SK-N-SH (cell line): ENCODE results near the gene TMUB1. TPM values are rescaled to one million over a fixed set of nuclear protein-coding genes. Genes with fewer than 3 reads are reported as not detected.

Experiments
- CTCF ChIA-PET: fragments of 300-600, 350-600 bp; formaldehyde crosslinking; extraction: SDS; loops from one replicate; lab custom pipeline; 2021; lab: Yijun Ruan, JAX
- POLR2A ChIA-PET: fragments of 350-600 bp; sonication (Branson Sonifier 250); formaldehyde crosslinking; extraction: SDS; loops from one replicate; lab custom pipeline; 2020; ENCODE audit warnings: antibody characterized with exemption, inconsistent platforms; lab: Yijun Ruan, JAX
- DNase-seq: peaks from one replicate; pipeline ENCODE4 v3.0.0; 2012
- H2AFZ ChIP-seq: fragments of 200-600 bp; sonication (generic); 2 replicates; pipeline ENCODE4 v1.8.1; 2016; ENCODE audit warnings: antibody characterized with exemption, mild to moderate bottlenecking, low read depth
- H3F3A ChIP-seq: fragments of 200-600 bp; sonication (generic); replicated peaks from 2 replicates; pipeline ENCODE3; 2016; ENCODE audit warnings: antibody characterized with exemption, mild to moderate bottlenecking; ENCODE audit not compliant: insufficient read depth
- H3K27ac ChIP-seq, 2 experiments: fragments of 200-500 bp in 1 of 2; fragments of 200-600 bp in 1 of 2; sonication (Bioruptor generic) in 1 of 2; sonication (generic), shearing (Covaris generic) in 1 of 2; 2 replicates each; pipeline versions ENCODE4 v1.5.1 to v1.6.1; 2014 to 2016; ENCODE audit warnings: low read depth in 2 of 2, inconsistent platforms in 1 of 2, low read length in 1 of 2, mild to moderate bottlenecking in 1 of 2, mixed read lengths in 1 of 2
- H3K27me3 ChIP-seq: fragments of 200-600 bp; sonication (generic), shearing (Covaris generic); 2 replicates; pipeline ENCODE4 v1.6.1; 2016; ENCODE audit warnings: mixed run types; ENCODE audit not compliant: insufficient read depth
- H3K36me3 ChIP-seq, 2 experiments: fragments of 200-500 bp in 1 of 2; fragments of 200-600 bp in 1 of 2; sonication (Bioruptor generic) in 1 of 2; sonication (generic) in 1 of 2; replicated peaks in 1 of 2; 2 replicates each; pipeline versions ENCODE3 to v1.5.1; 2014 to 2016; ENCODE audit warnings: low read length in 1 of 2, mild to moderate bottlenecking in 1 of 2; ENCODE audit not compliant: insufficient read depth in 2 of 2, control insufficient read depth in 1 of 2
- H3K4me1 ChIP-seq, 2 experiments: fragments of 200-500 bp in 1 of 2; fragments of 200-600 bp in 1 of 2; sonication (Bioruptor generic) in 1 of 2; sonication (generic), shearing (Covaris generic) in 1 of 2; 2 replicates each; pipeline versions ENCODE4 v1.5.1 to v1.6.1; 2014 to 2016; ENCODE audit warnings: low read depth in 1 of 2, low read length in 1 of 2, mixed run types in 1 of 2; ENCODE audit not compliant: insufficient read depth in 2 of 2, control insufficient read depth in 1 of 2
- H3K4me2 ChIP-seq: fragments of 200-600 bp; sonication (generic), shearing (Covaris generic); 2 replicates; pipeline ENCODE4 v1.6.1; 2017; ENCODE audit warnings: mixed run types
- H3K4me3 ChIP-seq, 2 experiments: fragments of 200-500 bp in 1 of 2; fragments of 200-600 bp in 1 of 2; sonication (Bioruptor generic) in 1 of 2; sonication (generic), shearing (Covaris generic) in 1 of 2; 2 replicates each; pipeline versions ENCODE4 v1.5.1 to v1.8.1; 2014 to 2016; ENCODE audit warnings: low read depth in 2 of 2, inconsistent platforms in 1 of 2, low read length in 1 of 2, mild to moderate bottlenecking in 1 of 2, mixed read lengths in 1 of 2, moderate library complexity in 1 of 2
- H3K79me2 ChIP-seq: fragments of 200-600 bp; sonication (generic); 2 replicates; pipeline ENCODE4 v1.8.1; 2017; ENCODE audit warnings: mild to moderate bottlenecking; ENCODE audit not compliant: insufficient read depth
- H3K9ac ChIP-seq: fragments of 200-600 bp; sonication (generic); 2 replicates; pipeline ENCODE4 v1.6.1; 2017; ENCODE audit warnings: mixed run types
- H3K9me2 ChIP-seq: fragments of 200-600 bp; sonication (generic); 2 replicates; pipeline ENCODE4 v1.6.1; 2017; ENCODE audit warnings: mixed run types
- H3K9me3 ChIP-seq: fragments of 200-600 bp; sonication (generic); 2 replicates; pipeline ENCODE4 v1.6.1; 2017; ENCODE audit warnings: mixed run types, mild to moderate bottlenecking, moderate library complexity
- H4K20me1 ChIP-seq: fragments of 200-600 bp; sonication (generic); 2 replicates; pipeline ENCODE4 v1.6.1; 2017; ENCODE audit warnings: mild to moderate bottlenecking, mixed run types; ENCODE audit not compliant: insufficient read depth
- CHD2 ChIP-seq: fragments of 150-350 bp; IDR thresholded peaks from 2 replicates; pipeline ENCODE4 v1.6.1; 2018; ENCODE audit warnings: low read length; ENCODE audit not compliant: partially characterized antibody
- ELF1 ChIP-seq: IDR thresholded peaks from 2 replicates; pipeline ENCODE4 v1.4.0; 2012
- FOSL2 ChIP-seq: IDR thresholded peaks from 2 replicates; pipeline ENCODE4 v1.4.0; 2012; ENCODE audit warnings: low read depth, mild to moderate bottlenecking, moderate library complexity, borderline replicate concordance
- FOXJ3 ChIP-seq: sonication (generic); formaldehyde crosslinking; IDR thresholded peaks from 2 replicates; pipeline ENCODE4 v1.5.1; 2020; ENCODE audit warnings: mild to moderate bottlenecking, missing genetic modification reagents
- GABPA ChIP-seq: IDR thresholded peaks from 2 replicates; pipeline ENCODE4 v1.4.0; 2012; ENCODE audit warnings: low read depth, mild to moderate bottlenecking
- GATA2 ChIP-seq: sonication (generic); formaldehyde crosslinking; IDR thresholded peaks from 2 replicates; pipeline ENCODE4 v1.5.0; 2020; ENCODE audit warnings: mild to moderate bottlenecking, missing genetic modification reagents
- JUND ChIP-seq: IDR thresholded peaks from 2 replicates; pipeline ENCODE4 v1.4.0; 2012
- MEF2A ChIP-seq: IDR thresholded peaks from 2 replicates; pipeline ENCODE4 v1.4.0; 2012; ENCODE audit warnings: low read depth, borderline replicate concordance
- MXI1 ChIP-seq: IDR thresholded peaks from 2 replicates; pipeline ENCODE4 v1.6.1; 2012; ENCODE audit warnings: mild to moderate bottlenecking, low read depth, low read length, improper control_type of control experiment
- NFIC ChIP-seq: IDR thresholded peaks from 2 replicates; pipeline ENCODE4 v1.4.0; 2012; ENCODE audit warnings: borderline replicate concordance
- NRF1 ChIP-seq: IDR thresholded peaks from 2 replicates; pipeline ENCODE4 v1.6.1; 2012; ENCODE audit warnings: low read depth, mild to moderate bottlenecking, low read length
- PBX3 ChIP-seq: IDR thresholded peaks from 2 replicates; pipeline ENCODE4; 2012
- RAD21 ChIP-seq: IDR thresholded peaks from 2 replicates; pipeline ENCODE4 v1.6.1; 2012; ENCODE audit warnings: mild to moderate bottlenecking, low read length
- RCOR1 ChIP-seq: fragments of 150-350 bp; IDR thresholded peaks from 2 replicates; pipeline ENCODE4 v1.6.1; 2017; ENCODE audit warnings: antibody characterized with exemption, low read length
- RFX5 ChIP-seq: IDR thresholded peaks from 2 replicates; pipeline ENCODE4 v1.6.1; 2012; ENCODE audit warnings: mild to moderate bottlenecking, improper control_type of control experiment, low read length
- SIN3A ChIP-seq: IDR thresholded peaks from 2 replicates; pipeline ENCODE4 v1.6.1; 2012; ENCODE audit warnings: low read depth, mild to moderate bottlenecking, low read length, moderate library complexity, borderline replicate concordance
- SMC3 ChIP-seq: IDR thresholded peaks from 2 replicates; pipeline ENCODE4 v1.6.1; 2012; ENCODE audit warnings: low read depth, low read length, improper control_type of control experiment
- WGBS: methylation state at CpG from one replicate; pipeline ENCODE4 v1.1.6; 2017; ENCODE audit warnings: low lambda C conversion rate; 5-methylcytosine and 5-hydroxymethylcytosine counted together
- polyA plus RNA-seq, 3 experiments: library from polyadenylated mRNA; depleted of rRNA; stranded (reverse); fragments of >200 nt; gene quantifications; 2 replicates each; pipeline ENCODE4 v1.2.3, GENCODE V29; 2012
- TF ChIP-seq, protein P1 (sequence below): IDR thresholded peaks from 2 replicates; pipeline ENCODE4 v1.4.0; 2012; ENCODE audit warnings: low read depth, borderline replicate concordance
- TF ChIP-seq, protein P2 (sequence below): fragments of 150-350 bp; IDR thresholded peaks from 2 replicates; pipeline ENCODE4 v1.6.1; 2016; ENCODE audit warnings: mild to moderate bottlenecking, low read depth, low read length
- TF ChIP-seq, protein P3 (sequence below): fragments of 200-600 bp; sonication (generic); IDR thresholded peaks from 2 replicates; pipeline ENCODE4 v1.6.1; 2017; ENCODE audit warnings: antibody characterized with exemption, mild to moderate bottlenecking, moderate library complexity

Gene TMUB1
- polyA plus RNA-seq, 1 of the 3 experiments (the other 2 are of a cell fraction): 60.6 TPM

DNA sequence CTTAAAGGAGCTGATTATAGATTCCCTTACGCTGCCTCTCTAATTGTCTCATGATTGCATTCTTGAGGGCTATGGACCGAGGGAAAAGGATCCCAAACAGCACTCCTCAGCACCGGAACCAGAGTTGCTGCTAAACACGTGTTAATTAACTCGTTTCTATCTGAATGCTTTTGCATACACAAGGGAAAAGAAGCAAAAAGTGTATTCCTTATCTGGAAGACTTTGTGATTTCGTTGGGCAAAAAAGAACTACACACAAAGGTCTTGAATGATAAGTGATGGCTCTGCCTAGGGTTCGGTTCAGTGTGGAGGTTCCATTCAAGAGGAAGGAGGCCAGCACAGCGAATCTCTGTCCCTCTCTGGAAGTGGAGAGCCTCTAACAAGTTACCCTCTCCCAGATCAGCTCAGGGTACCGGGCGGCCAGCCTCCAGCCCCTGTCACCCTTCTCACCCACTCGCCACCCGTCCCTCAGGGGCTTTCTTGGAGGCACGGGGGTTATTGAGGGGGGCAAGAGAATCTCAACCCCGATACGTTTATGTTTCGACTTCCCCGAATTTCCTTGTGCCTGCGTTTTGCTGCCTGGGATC, 24.4 kb downstream of the TMUB1 start:
- no peaks in the 10 kb centered on the region for H3K27me3 ChIP-seq
- peaks cover 17 to 33% of the 10 kb centered on the region in 2 experiments for H3K36me3 ChIP-seq
- 0 out of 2 replicates have a peak overlapping the region, but pooled peaks have one; percentile 76 for H2AFZ ChIP-seq
- no peaks in the 10 kb centered on the region for H3K9me3 ChIP-seq
- ChIA-PET CTCF (interaction anchor here (0.6 to 12.2 kb wide), 12 partner anchors 9 to 73 kb away, joined by 3 to 126 read pairs (median 4); partner anchors contain the start of genes ABCB8, ASIC3, FASTK and TMUB1), POLR2A (interaction anchor here (0.8 to 2.3 kb wide), 5 partner anchors 11 to 27 kb away, joined by 3 to 11 read pairs (median 3); partner anchors contain the start of genes AGAP3, ASIC3 and FASTK)
- H3K79me2 ChIP-seq: peaks cover 62% of the 10 kb centered on the region
- H3K4me3 ChIP-seq: peak overlapping the region; percentile 66 to 99
- no peak for TF ChIP-seq FOSL2
- TF ChIP-seq, protein P1, sequence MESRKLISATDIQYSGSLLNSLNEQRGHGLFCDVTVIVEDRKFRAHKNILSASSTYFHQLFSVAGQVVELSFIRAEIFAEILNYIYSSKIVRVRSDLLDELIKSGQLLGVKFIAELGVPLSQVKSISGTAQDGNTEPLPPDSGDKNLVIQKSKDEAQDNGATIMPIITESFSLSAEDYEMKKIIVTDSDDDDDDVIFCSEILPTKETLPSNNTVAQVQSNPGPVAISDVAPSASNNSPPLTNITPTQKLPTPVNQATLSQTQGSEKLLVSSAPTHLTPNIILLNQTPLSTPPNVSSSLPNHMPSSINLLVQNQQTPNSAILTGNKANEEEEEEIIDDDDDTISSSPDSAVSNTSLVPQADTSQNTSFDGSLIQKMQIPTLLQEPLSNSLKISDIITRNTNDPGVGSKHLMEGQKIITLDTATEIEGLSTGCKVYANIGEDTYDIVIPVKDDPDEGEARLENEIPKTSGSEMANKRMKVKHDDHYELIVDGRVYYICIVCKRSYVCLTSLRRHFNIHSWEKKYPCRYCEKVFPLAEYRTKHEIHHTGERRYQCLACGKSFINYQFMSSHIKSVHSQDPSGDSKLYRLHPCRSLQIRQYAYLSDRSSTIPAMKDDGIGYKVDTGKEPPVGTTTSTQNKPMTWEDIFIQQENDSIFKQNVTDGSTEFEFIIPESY: no peak
- TF ChIP-seq ELF1: no peak
- no peak for TF ChIP-seq GATA2 (CRISPR knock-in tag)
- TF ChIP-seq RCOR1: no peak
- no peak for TF ChIP-seq MEF2A
- TF ChIP-seq, protein P2, sequence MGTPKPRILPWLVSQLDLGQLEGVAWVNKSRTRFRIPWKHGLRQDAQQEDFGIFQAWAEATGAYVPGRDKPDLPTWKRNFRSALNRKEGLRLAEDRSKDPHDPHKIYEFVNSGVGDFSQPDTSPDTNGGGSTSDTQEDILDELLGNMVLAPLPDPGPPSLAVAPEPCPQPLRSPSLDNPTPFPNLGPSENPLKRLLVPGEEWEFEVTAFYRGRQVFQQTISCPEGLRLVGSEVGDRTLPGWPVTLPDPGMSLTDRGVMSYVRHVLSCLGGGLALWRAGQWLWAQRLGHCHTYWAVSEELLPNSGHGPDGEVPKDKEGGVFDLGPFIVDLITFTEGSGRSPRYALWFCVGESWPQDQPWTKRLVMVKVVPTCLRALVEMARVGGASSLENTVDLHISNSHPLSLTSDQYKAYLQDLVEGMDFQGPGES: no peak
- TF ChIP-seq, protein P3, sequence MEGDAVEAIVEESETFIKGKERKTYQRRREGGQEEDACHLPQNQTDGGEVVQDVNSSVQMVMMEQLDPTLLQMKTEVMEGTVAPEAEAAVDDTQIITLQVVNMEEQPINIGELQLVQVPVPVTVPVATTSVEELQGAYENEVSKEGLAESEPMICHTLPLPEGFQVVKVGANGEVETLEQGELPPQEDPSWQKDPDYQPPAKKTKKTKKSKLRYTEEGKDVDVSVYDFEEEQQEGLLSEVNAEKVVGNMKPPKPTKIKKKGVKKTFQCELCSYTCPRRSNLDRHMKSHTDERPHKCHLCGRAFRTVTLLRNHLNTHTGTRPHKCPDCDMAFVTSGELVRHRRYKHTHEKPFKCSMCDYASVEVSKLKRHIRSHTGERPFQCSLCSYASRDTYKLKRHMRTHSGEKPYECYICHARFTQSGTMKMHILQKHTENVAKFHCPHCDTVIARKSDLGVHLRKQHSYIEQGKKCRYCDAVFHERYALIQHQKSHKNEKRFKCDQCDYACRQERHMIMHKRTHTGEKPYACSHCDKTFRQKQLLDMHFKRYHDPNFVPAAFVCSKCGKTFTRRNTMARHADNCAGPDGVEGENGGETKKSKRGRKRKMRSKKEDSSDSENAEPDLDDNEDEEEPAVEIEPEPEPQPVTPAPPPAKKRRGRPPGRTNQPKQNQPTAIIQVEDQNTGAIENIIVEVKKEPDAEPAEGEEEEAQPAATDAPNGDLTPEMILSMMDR: no peak
- no peak for TF ChIP-seq CHD2
- no peak for TF ChIP-seq RAD21
- TF ChIP-seq FOXJ3 (CRISPR knock-in tag): no peak
- no peak for TF ChIP-seq NRF1
- no peak for TF ChIP-seq JUND
- no peak for TF ChIP-seq PBX3
- TF ChIP-seq SMC3: no peak
- no peak for TF ChIP-seq SIN3A
- no peak for TF ChIP-seq MXI1
- no peak for TF ChIP-seq RFX5
- TF ChIP-seq GABPA: no peak
- TF ChIP-seq NFIC: no peak
- H3K9me2 ChIP-seq: no peaks in the 10 kb centered on the region
- WGBS: 20% methylated on average over 18 of the region's 18 CpGs
- H3K27ac ChIP-seq: peak overlapping the region; percentile 95 to 99
- H3K9ac ChIP-seq: peak overlapping the region; percentile 84
- H3K4me2 ChIP-seq: peak overlapping the region; percentile 85
- no peak for DNase-seq
- peaks cover 28 to 50% of the 10 kb centered on the region in 2 experiments for H3K4me1 ChIP-seq
- no peaks in the 10 kb centered on the region for H3F3A ChIP-seq
- peaks cover 32% of the 10 kb centered on the region for H4K20me1 ChIP-seq
